ENCODE results near the gene MALT1.

Gene MALT1

GRCh38 chr18:58779529-58779928, 108.3 kb downstream of the MALT1 start:
- Histone ChIP-seq H2AFZ (ENCODE audit: low read length) (no peak overlapping the region), H3K9me2 (replicated peaks; ENCODE audit: insufficient read depth, low read length) (no peaks in the 10 kb centered on the region), H3K27me3 (replicated peaks; ENCODE audit: insufficient read depth, low read length) (no peaks in the 10 kb centered on the region), H3K9me3 (replicated peaks; ENCODE audit: insufficient read depth, low read length) (no peaks in the 10 kb centered on the region), H3K36me3 (replicated peaks; ENCODE audit: insufficient read depth, low read length) (no peaks in the 10 kb centered on the region), H3K79me2 (ENCODE audit: low read length) (no peaks in the 10 kb centered on the region), H3K4me1 (ENCODE audit: low read length) (no peaks in the 10 kb centered on the region), H3K9ac (ENCODE audit: low read length) (no peak overlapping the region), H3K4me3 (ENCODE audit: low read length) (no peak overlapping the region), H3F3A (ENCODE audit: insufficient read depth, low read length) (no peaks in the 10 kb centered on the region), H4K20me1 (ENCODE audit: insufficient read depth, low read length) (no peaks in the 10 kb centered on the region), H3K27ac (ENCODE audit: low read length) (no peak overlapping the region), H3K4me2 (ENCODE audit: low read depth, low read length) (no peak overlapping the region)
- TF ChIP-seq EZH2 (optimal IDR thresholded peaks at IDR 0.05; ENCODE audit: low read depth, low read length) (no peak), EZH2phosphoT487 (IDR thresholded peaks at IDR 0.05; ENCODE audit: low read length) (no peak)
- TF ChIP-seq, protein P1, sequence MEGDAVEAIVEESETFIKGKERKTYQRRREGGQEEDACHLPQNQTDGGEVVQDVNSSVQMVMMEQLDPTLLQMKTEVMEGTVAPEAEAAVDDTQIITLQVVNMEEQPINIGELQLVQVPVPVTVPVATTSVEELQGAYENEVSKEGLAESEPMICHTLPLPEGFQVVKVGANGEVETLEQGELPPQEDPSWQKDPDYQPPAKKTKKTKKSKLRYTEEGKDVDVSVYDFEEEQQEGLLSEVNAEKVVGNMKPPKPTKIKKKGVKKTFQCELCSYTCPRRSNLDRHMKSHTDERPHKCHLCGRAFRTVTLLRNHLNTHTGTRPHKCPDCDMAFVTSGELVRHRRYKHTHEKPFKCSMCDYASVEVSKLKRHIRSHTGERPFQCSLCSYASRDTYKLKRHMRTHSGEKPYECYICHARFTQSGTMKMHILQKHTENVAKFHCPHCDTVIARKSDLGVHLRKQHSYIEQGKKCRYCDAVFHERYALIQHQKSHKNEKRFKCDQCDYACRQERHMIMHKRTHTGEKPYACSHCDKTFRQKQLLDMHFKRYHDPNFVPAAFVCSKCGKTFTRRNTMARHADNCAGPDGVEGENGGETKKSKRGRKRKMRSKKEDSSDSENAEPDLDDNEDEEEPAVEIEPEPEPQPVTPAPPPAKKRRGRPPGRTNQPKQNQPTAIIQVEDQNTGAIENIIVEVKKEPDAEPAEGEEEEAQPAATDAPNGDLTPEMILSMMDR (IDR thresholded peaks at IDR 0.05; ENCODE audit: low read length), result no peak
- DNase-seq, result no peak

GRCh38 chr18:58780045-58780444, 108.8 kb downstream of the MALT1 start:
- H3K4me1 ChIP-seq (ENCODE audit: low read length), result no peaks in the 10 kb centered on the region
- no peak overlapping the region for H3K4me2 ChIP-seq (ENCODE audit: low read depth, low read length)
- peak; percentile 0 for DNase-seq
- H3K9ac ChIP-seq (ENCODE audit: low read length), result no peak overlapping the region
- no peaks in the 10 kb centered on the region for H4K20me1 ChIP-seq (ENCODE audit: insufficient read depth, low read length)
- H3K36me3 ChIP-seq (replicated peaks; ENCODE audit: insufficient read depth, low read length), result no peaks in the 10 kb centered on the region
- H3K79me2 ChIP-seq (ENCODE audit: low read length), result no peaks in the 10 kb centered on the region
- H2AFZ ChIP-seq (ENCODE audit: low read length), result no peak overlapping the region
- no peak for TF ChIP-seq EZH2phosphoT487 (IDR thresholded peaks at IDR 0.05; ENCODE audit: low read length)
- TF ChIP-seq, protein P1 (IDR thresholded peaks at IDR 0.05; ENCODE audit: low read length), result no peak
- TF ChIP-seq EZH2 (optimal IDR thresholded peaks at IDR 0.05; ENCODE audit: low read depth, low read length), result no peak
- no peaks in the 10 kb centered on the region for H3K27me3 ChIP-seq (replicated peaks; ENCODE audit: insufficient read depth, low read length)
- H3F3A ChIP-seq (ENCODE audit: insufficient read depth, low read length), result no peaks in the 10 kb centered on the region
- no peak overlapping the region for H3K4me3 ChIP-seq (ENCODE audit: low read length)
- no peak overlapping the region for H3K27ac ChIP-seq (ENCODE audit: low read length)
- H3K9me2 ChIP-seq (replicated peaks; ENCODE audit: insufficient read depth, low read length), result no peaks in the 10 kb centered on the region
- H3K9me3 ChIP-seq (replicated peaks; ENCODE audit: insufficient read depth, low read length), result no peaks in the 10 kb centered on the region

DNA sequence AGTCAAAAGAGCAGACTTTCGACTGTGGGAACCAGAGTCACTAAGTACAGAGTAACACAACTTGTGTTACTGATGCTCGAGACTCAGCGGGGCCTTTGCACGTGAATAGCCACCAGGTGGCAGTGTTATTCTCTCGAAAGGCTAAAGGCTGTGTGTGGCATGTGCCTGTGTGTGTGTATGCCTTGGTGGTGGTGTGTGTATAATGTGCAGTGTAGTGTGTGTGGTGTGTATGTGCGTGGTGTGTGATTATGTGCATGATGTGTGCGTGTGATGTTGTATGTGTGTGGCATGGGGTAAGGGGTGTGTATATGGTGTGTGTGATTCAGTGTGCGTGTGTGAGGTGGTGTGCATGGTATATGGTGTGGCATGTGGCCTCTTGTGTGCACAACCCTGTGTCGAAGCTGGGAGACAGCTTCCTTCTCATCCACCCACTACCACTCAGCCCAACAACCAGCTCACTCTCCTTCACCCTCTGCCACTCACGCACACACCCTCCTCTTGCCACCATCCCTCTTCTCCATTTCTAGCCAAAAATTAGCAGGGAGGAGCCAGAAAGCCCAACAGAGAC, 110.4 kb downstream of the MALT1 start:
- H3K4me2 ChIP-seq (ENCODE audit: low read depth, low read length), result no peak overlapping the region
- H3K27me3 ChIP-seq (replicated peaks; ENCODE audit: insufficient read depth, low read length), result no peaks in the 10 kb centered on the region
- no peaks in the 10 kb centered on the region for H4K20me1 ChIP-seq (ENCODE audit: insufficient read depth, low read length)
- TF ChIP-seq, protein P1 (IDR thresholded peaks at IDR 0.05; ENCODE audit: low read length), result peak; percentile 87
- TF ChIP-seq EZH2phosphoT487 (IDR thresholded peaks at IDR 0.05; ENCODE audit: low read length) (no peak), EZH2 (optimal IDR thresholded peaks at IDR 0.05; ENCODE audit: low read depth, low read length) (no peak)
- no peak overlapping the region for H3K27ac ChIP-seq (ENCODE audit: low read length)
- DNase-seq, result peak; percentile 82
- no peaks in the 10 kb centered on the region for H3K9me2 ChIP-seq (replicated peaks; ENCODE audit: insufficient read depth, low read length)
- no peaks in the 10 kb centered on the region for H3K79me2 ChIP-seq (ENCODE audit: low read length)
- H3F3A ChIP-seq (ENCODE audit: insufficient read depth, low read length), result no peaks in the 10 kb centered on the region
- no peak overlapping the region for H3K4me3 ChIP-seq (ENCODE audit: low read length)
- H3K9me3 ChIP-seq (replicated peaks; ENCODE audit: insufficient read depth, low read length), result no peaks in the 10 kb centered on the region
- H3K9ac ChIP-seq (ENCODE audit: low read length), result no peak overlapping the region
- H3K4me1 ChIP-seq (ENCODE audit: low read length), result no peaks in the 10 kb centered on the region
- H2AFZ ChIP-seq (ENCODE audit: low read length), result no peak overlapping the region
- no peaks in the 10 kb centered on the region for H3K36me3 ChIP-seq (replicated peaks; ENCODE audit: insufficient read depth, low read length)
